Glutamatergic neuron (in vitro differentiated cells): Measurements from ENCODE around the gene PERP. TPM values are rescaled to one million over a fixed set of nuclear protein-coding genes. Genes with fewer than 3 reads are reported as not detected.

Experiments
- DNase-seq: peaks from one replicate; pipeline ENCODE4 v3.0.0; 2022
- H3K27ac Mint-ChIP-seq: one replicate; pipeline ENCODE4 v1.8.0; 2020; ENCODE audit warnings: mild to moderate bottlenecking, mixed read lengths, inconsistent platforms; ENCODE audit not compliant: unreplicated experiment
- H3K27me3 Mint-ChIP-seq: one replicate; pipeline ENCODE4 v1.8.0; 2020; ENCODE audit warnings: mild to moderate bottlenecking, moderate library complexity, mixed read lengths, inconsistent platforms; ENCODE audit not compliant: unreplicated experiment
- H3K36me3 Mint-ChIP-seq: one replicate; pipeline ENCODE4 v1.8.0; 2020; ENCODE audit warnings: mild to moderate bottlenecking, mixed read lengths, inconsistent platforms; ENCODE audit not compliant: unreplicated experiment
- H3K4me1 Mint-ChIP-seq: one replicate; pipeline ENCODE4 v1.8.0; 2020; ENCODE audit warnings: mild to moderate bottlenecking, low read depth, mixed read lengths, inconsistent platforms; ENCODE audit not compliant: unreplicated experiment
- H3K4me3 Mint-ChIP-seq: one replicate; pipeline ENCODE4 v1.8.0; 2020; ENCODE audit warnings: mild to moderate bottlenecking, mixed read lengths, inconsistent platforms; ENCODE audit not compliant: unreplicated experiment
- H3K9me3 Mint-ChIP-seq: one replicate; pipeline ENCODE4 v1.8.0; 2020; ENCODE audit warnings: mild to moderate bottlenecking, moderate library complexity, mixed read lengths, inconsistent platforms; ENCODE audit not compliant: unreplicated experiment
- CTCF ChIP-seq: fragments of 200-600 bp; sonication (generic); IDR thresholded peaks from one replicate; pipeline ENCODE4 v1.5.0; 2021; ENCODE audit not compliant: partially characterized antibody, unreplicated experiment
- total RNA-seq: library from RNA; stranded (reverse); fragmentation: NEBNext Ultra II Directional; extraction: Animal tissue kit (Norgen Biotek cat#: 25700); gene quantifications from one replicate; pipeline ENCODE4 v1.2.1, GENCODE V29; 2021; ENCODE audit not compliant: unreplicated experiment

PERP gene
- total RNA-seq, 1 donor from 2014 or later, result 10.7 TPM

- peaks cover 12% of the 10 kb centered on the region for H3K36me3 Mint-ChIP-seq
Measured at GRCh38 chr6:138073264-138073663, 34.0 kb downstream of the PERP start.

DNA sequence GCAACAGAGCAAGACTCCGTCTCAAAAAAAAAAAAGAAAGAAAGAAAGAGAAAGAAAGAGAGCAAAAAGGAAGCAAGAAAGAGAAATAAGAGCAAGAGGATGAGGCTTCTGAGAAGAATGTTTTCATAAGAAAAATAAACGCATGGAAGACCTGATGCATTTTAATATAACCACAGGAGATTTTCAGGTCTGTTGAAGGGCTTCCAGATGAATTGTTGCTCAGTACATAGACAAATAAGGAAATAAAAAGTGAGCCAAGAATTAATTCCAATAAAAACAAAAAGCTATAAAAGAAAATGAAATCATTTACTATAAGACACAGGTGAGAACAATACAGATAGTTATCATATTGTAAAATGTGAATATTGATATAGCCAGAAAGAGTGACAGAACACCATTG lies 43.5 kb downstream of the PERP start:
- no peaks in the 10 kb centered on the region for H3K27me3 Mint-ChIP-seq
- no peak for TF ChIP-seq CTCF
- H3K36me3 Mint-ChIP-seq, result no peaks in the 10 kb centered on the region
- no peak for DNase-seq
- no peak overlapping the region for H3K4me3 Mint-ChIP-seq
- no peaks in the 10 kb centered on the region for H3K9me3 Mint-ChIP-seq
- H3K27ac Mint-ChIP-seq, result no peak overlapping the region
- no peaks in the 10 kb centered on the region for H3K4me1 Mint-ChIP-seq

More at GRCh38 chr6:138073264-138073663, 34.0 kb downstream of the PERP start:
- H3K27ac Mint-ChIP-seq, result no peak overlapping the region
- H3K27me3 Mint-ChIP-seq, result peaks cover 3% of the 10 kb centered on the region
- TF ChIP-seq CTCF, result no peak
- H3K4me1 Mint-ChIP-seq, result no peaks in the 10 kb centered on the region
- peaks cover 6% of the 10 kb centered on the region for H3K9me3 Mint-ChIP-seq
- H3K4me3 Mint-ChIP-seq, result no peak overlapping the region
- no peak for DNase-seq

- no peak for DNase-seq
- no peaks in the 10 kb centered on the region for H3K4me1 Mint-ChIP-seq
Measured at GRCh38 chr6:138054982-138055381, 52.2 kb downstream of the PERP start.

GRCh38 chr6:138052783-138053182 lies 54.4 kb downstream of the PERP start:
- Mint-ChIP-seq H3K9me3 (peaks cover 4% of the 10 kb centered on the region), H3K4me1 (no peaks in the 10 kb centered on the region), H3K27ac (no peak overlapping the region), H3K36me3 (peaks cover 6% of the 10 kb centered on the region), H3K27me3 (no peaks in the 10 kb centered on the region), H3K4me3 (no peak overlapping the region)
- no peak for TF ChIP-seq CTCF
- no peak for DNase-seq

More at GRCh38 chr6:138054982-138055381, 52.2 kb downstream of the PERP start:
- no peaks in the 10 kb centered on the region for H3K27me3 Mint-ChIP-seq
- peaks cover 5% of the 10 kb centered on the region for H3K9me3 Mint-ChIP-seq
- no peak for TF ChIP-seq CTCF
- H3K27ac Mint-ChIP-seq, result no peak overlapping the region
- no peak overlapping the region for H3K4me3 Mint-ChIP-seq
- H3K36me3 Mint-ChIP-seq, result peaks cover 6% of the 10 kb centered on the region

DNA sequence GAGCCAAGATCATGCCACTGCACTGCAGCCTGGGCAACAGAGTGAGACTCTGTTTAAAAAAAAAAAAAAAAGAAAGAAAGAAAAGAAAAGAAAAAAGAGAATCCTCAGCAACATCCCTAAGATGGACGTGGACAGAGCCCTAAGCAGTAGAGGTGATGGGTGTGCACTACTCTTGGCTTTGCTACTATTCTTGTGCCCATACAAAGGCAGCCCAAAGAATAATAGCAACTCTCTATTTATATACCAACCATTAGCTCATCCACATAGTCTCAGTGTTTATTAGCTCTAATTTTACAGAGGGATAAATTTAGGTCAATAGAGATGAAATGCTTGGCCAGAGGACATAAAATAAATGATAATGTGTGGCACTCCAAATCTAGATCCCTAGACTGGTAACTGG lies 62.2 kb downstream of the PERP start:
- Mint-ChIP-seq H3K4me1 (no peaks in the 10 kb centered on the region), H3K27ac (no peak overlapping the region), H3K9me3 (no peaks in the 10 kb centered on the region), H3K36me3 (no peaks in the 10 kb centered on the region), H3K27me3 (no peaks in the 10 kb centered on the region), H3K4me3 (no peak overlapping the region)
- TF ChIP-seq CTCF, result no peak
- DNase-seq, result no peak
